ENCODE results near the gene RERE.

The RERE gene

DNA sequence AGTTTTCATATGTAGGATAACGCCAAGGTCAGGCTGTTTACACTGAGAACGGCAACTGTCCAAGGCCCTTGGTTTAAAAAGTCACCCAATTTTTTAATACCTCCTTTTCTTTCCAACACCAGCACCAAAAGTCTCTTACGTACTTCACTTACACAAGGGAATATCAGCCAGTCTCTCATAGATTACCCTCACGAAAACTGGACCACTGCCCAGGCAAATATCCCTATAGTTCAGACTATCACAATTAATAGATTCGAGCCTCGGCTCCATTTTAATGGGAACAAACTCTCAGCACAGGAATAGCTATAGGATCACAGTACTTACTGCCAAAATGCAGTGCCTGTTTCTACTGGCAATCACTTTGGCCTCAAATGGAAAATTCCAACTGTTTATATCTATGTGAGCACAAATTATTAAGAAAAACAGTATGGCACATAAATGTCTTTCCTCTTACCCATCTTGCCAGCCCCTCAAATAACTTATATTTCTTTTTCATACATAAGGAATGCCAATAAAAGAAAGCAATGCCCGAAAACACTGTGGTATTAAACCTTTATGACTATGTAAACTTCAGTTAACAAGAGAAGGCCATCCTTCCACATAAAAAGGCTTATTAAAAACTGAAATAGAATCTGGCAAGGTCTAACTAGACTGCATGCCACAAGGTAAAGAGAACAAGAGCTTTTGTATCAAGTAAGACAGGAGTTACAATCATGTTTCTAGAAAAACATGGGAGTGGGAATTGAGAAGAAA, 401.7 kb downstream of the RERE start:
- no peak for DNase-seq

DNA sequence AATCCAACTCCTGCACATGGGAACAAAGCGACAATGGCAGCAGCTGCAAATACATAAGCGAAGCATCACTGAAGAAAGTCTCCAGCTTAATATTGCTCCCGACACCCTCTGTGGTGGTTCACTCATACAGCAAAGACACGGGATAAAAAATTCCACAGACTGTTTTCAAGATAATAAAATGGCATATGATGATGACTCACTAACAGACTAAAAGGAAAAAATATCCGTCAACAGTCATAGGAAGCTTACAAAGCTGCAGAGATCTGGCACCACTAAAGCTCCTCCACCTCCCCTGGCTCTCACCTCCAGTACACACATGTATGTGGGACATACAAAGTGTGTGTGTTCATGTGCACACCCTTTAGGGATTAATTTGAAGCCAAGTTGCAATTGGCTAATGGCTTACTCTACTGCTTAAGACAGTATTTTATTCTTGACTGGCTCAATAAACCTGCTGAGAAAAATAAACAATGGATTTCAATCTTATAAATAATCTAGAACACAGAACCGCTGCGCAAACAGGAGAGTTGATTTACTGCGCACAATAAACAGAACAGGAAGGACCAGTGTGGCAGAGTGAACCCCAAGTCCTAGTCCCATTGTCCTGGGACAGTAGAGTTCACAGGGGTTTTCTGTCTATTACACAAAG, 405.1 kb downstream of the RERE start:
- no peak for DNase-seq

DNA sequence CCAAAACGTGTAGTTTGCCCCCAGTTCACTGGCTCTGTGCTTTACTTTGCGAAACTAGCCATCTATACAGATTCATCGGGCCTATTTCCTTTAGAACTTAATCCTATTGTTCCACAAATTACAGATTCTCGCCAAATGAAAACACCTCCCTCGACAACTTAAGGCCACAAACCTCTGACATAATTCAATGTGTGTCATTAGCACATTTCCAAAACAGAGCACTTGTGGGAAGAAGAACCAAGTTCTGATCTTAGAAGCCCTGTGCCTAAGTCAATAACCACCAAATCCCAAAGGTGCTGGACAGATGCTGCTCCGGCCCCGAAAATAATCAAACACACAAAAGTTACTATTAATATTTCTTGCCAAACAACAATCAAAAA, 405.6 kb downstream of the RERE start:
- DNase-seq = no peak

DNA sequence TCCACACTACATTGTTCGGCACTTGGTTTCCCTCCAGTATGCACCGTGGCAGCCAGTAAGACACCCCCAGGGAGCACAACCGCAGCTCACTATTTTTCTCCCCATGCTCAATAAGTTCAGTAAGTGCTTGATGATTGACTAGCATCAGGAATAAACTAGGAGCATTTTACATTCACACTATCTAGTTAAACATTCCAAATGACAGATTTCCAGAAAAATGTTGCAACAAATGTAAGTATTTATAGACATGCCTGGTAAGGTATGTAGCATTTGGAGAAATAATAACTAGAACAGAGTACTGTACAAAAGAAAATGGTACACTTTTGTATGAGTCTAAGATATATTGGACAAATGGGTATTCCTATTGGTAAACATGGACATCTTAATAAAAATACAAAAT, 406.6 kb downstream of the RERE start:
- DNase-seq = no peak

- no peak for DNase-seq
These were observed 407.8 kb downstream of the RERE start for GRCh38 chr1:8409606-8410005.

GRCh38 chr1:8409106-8409505, 408.3 kb downstream of the RERE start:
- DNase-seq = no peak

DNA sequence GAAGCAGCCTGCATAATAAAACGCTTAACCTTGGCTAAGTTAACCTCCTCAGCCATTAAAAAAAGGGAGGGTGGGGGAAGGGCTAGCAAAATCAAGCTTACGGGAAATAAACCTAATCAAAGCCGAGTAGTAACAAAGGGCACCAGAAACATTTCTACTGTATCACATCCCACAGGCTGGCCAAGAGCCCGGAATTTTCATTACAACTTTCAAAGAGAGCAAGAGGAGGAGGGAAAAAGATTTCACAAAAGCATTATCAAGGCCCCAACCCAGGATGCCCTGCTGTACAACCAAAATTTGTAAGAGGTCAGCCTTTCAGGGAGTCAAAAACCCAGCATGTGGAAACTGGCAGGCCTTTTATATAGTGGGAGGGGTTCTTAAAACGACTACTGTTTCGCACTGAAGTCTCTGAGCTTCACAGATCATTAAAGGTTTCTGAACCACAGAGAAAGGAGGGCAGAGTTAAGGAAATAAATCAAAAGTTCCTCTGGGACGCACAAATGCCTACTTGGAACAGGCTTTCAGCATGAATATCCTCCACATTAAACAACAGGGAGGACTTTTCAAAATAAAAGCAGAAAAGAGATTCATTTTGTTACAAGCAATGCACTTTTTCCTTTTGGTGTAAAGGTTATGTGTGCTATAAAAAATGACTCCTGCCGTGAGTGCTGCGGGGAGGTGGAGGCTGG, 409.1 kb downstream of the RERE start:
- DNase-seq = no peak

GRCh38 chr1:8407652-8408051, 409.8 kb downstream of the RERE start:
- DNase-seq = no peak

GRCh38 chr1:8406960-8407359, 410.5 kb downstream of the RERE start:
- no peak for DNase-seq

DNA sequence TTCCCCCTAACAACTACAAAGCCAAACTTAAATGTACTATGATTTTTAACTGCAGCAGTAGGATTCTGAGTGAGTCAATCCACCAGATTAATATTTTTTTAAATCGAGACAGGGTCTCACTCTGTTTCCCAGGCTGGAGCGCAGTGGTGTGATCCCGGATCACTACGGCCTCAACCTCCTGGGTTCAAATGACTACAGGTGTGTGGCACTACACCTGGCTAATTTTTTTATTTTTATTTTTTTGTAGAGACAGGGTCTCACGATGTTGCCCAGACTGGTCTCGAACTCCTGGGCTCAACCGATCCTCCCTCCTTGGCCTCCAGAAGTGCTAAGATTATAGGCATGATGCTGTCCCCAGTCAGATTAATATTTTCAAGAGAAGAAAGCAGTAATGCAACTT, 411.4 kb downstream of the RERE start:
- DNase-seq = no peak

GRCh38 chr1:8404460-8405370, 412.7 kb downstream of the RERE start:
- no peak for DNase-seq

DNA sequence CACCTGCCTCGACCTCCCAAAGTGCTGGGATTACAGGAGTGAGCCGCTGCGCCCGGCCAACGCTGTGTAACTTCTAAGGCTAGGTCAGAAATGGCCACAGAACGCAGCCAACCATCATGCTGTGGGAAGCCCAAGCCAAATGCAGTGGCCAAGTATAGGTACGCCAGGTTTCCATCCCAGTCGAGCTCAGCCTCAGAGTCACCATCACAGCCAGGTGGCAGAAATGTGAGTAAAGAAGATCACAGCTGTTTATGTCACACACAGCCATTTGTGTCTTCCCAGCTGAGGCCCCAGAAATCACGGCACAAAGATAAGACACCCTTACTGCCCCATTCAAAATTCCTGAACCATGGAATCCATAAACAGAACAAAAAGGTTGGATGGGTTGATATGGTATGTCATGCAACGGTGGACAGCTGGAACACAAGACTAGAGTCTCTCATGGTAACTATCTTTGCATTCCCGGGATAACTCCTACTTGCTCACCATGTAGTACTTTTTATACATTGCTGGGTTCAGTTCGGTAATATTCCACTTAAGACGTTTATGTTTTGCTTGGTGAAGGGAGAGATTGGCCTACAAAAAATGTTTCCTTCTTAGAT, 415.2 kb downstream of the RERE start:
- no peak for DNase-seq

DNA sequence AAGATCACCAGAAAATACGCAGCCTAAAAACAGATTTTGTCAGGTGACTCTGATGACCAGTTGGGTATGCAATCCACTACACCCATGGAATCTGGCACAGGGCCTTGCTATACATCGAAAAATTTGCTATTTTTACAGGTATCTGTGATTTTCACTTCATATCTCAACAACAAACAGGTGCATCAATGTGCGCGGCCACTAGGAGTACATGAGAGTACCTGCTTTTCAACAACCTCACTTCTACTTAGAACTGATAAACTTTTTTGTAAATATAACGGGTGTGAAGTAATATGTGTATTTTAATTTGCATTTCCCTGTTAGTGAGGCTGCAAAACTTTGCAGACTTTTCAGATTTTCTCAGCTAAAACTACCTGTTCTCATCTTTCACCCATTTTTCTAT, 418.8 kb downstream of the RERE start:
- no peak for DNase-seq

- no peak for DNase-seq
These were observed 419.4 kb downstream of the RERE start for GRCh38 chr1:8398086-8398485.

DNA sequence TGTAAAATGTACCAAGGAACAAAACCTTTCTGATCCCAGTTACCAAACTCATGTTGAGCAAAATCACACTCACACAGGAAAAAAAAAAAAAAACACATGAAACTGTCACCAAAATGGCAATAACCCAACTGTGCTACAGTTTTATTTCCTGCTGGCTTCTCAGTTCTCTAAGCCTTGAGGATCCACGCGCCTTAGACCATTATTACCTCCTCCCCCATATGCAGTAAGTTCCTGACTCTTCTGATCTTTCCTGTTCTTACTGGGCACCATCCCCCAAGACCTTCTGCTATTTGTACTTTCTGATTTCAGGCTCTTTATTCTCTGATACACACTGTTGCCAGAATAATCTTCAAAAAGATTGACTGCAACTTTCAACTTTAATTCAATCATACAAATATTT, 419.9 kb downstream of the RERE start:
- no peak for DNase-seq

- no peak for DNase-seq
These were observed 420.5 kb downstream of the RERE start for GRCh38 chr1:8396786-8397406.

DNA sequence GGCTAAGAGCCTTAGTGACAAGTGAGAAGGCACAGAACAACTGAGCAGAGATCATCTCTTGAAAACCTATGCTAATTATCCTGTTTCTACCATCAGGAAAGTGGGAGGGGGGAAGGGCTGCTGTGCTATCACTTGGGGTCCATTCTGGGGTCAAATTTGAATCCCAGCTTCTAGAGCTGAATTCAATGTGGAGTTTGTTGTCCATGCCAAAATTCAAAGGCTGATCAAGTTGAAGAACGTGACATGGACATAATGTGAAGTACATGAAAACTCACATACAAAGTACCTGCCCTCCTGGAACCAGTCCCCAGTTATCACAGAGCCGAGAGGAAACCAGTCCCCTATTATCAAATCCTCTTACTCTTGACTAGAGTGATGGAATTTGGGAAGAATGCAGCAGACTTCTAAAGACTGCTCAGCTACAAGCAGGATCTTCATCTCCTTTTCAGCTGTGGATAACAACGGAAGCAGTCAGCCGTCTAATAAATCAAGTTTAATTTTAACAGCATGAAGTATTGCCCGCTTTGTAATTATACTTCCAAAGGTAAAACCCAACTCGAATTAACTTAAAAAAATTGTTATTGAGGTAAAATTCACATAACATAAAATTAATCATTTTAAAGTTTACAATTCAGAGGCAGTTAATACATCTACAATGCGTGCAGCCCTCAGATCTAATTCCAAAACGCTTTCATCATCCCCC, 421.2 kb downstream of the RERE start:
- no peak for DNase-seq

- DNase-seq = no peak
These were observed 422.0 kb downstream of the RERE start for GRCh38 chr1:8395433-8395866.

- no peak for DNase-seq
These were observed 422.8 kb downstream of the RERE start for GRCh38 chr1:8394456-8395321.

GRCh38 chr1:8392522-8392921, 424.9 kb downstream of the RERE start:
- DNase-seq = no peak

- no peak for DNase-seq
These were observed 426.7 kb downstream of the RERE start for GRCh38 chr1:8390707-8391106.
